ENCODE data around the gene STMP1.

DNA sequence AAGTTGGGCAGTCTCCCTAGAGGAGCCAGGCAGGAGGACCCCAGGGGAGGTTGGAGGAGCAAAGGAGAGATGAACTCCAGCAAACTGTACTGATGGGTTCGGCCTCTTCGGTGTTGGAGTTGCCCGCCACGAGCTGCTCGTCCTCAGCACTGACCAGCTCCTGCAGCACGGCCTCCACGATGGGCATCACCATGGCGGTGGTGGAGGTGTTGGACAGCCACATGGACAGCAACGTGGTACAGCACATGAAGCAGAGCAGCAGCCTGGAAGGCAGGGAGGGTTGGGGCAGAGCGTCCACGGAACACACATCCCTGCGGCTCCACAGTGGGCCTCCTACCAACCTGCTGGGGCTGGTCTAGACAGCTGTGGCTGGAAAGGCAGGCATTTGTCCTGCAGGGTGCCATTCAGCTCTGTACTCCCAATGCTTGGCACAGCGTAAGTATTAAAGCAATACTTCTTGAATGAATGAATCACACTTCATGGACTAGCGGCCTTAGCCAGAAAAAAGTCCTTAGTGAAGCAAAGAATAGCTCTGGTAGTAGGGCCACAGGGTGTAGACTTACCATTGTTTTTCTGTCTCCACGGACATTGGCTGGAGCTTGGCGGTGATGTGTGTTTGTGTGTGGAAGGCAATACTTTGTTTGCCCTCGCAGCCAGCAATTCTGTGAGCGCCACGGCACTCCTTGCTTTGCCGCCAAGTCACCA lies 43.9 kb downstream of the STMP1 start:
- TF ChIP-seq, protein P1, sequence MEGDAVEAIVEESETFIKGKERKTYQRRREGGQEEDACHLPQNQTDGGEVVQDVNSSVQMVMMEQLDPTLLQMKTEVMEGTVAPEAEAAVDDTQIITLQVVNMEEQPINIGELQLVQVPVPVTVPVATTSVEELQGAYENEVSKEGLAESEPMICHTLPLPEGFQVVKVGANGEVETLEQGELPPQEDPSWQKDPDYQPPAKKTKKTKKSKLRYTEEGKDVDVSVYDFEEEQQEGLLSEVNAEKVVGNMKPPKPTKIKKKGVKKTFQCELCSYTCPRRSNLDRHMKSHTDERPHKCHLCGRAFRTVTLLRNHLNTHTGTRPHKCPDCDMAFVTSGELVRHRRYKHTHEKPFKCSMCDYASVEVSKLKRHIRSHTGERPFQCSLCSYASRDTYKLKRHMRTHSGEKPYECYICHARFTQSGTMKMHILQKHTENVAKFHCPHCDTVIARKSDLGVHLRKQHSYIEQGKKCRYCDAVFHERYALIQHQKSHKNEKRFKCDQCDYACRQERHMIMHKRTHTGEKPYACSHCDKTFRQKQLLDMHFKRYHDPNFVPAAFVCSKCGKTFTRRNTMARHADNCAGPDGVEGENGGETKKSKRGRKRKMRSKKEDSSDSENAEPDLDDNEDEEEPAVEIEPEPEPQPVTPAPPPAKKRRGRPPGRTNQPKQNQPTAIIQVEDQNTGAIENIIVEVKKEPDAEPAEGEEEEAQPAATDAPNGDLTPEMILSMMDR (optimal IDR thresholded peaks at IDR 0.05 in 1 of 3, IDR thresholded peaks at IDR 0.05 in 1 of 3, conservative IDR thresholded peaks at IDR 0.05 in 1 of 3; ENCODE audit: extremely low read depth in 1 of 3, insufficient read depth in 2 of 3, low read length in 3 of 3): peak in 1 of 3 experiments; percentile 7
- no peak for TF ChIP-seq EZH2 (IDR thresholded peaks at IDR 0.05; ENCODE audit: low read length)

All from keratinocyte (primary cell).